HL-60/S4 treated with phorbol 12-myristate 13-acetate at 8.2 ng/mL for 4 days and 3 days (cell line): ENCODE results near the gene ZNF774.
"Not testable (repeated sequence)": the region's sequence is repeated elsewhere in the genome, so short reads cannot be mapped to it uniquely, and the experiment has no call there.

Experiments used
- in situ Hi-C: fragments of 300-500 bp; cut with MboI; formaldehyde crosslinking; loops from 2 replicates; pipeline ENCODE4 v1.15.0; 2022; ENCODE audit warnings: low sequenced_read_pairs

The ZNF774 gene

GRCh38 chr15:90344662-90345061 lies 7.4 kb upstream of the ZNF774 start:
- in situ Hi-C loops = no loop called here

DNA sequence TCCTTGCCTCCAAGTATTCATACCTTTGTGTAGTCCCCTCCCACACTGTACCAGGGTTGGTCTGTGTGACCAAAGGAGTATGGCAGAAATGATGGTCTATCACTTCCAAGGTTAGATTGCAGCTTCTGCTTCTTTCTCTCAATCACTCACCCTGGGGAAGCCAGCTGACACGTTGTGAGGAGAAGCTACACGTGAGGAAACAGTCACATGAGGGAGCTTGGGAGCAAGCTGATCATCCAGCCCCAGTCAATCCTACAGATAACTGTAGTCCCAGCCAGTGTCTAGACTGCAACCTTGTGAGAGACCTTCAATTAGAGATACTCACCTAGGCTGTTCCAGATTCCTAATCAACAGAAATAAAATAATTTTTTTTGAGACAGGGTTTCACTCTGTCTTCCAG lies 6.2 kb upstream of the ZNF774 start:
- in situ Hi-C loops = no loop called here

- in situ Hi-C loops = not testable (repeated sequence)
These were observed 4.5 kb upstream of the ZNF774 start for GRCh38 chr15:90347431-90348065.

DNA sequence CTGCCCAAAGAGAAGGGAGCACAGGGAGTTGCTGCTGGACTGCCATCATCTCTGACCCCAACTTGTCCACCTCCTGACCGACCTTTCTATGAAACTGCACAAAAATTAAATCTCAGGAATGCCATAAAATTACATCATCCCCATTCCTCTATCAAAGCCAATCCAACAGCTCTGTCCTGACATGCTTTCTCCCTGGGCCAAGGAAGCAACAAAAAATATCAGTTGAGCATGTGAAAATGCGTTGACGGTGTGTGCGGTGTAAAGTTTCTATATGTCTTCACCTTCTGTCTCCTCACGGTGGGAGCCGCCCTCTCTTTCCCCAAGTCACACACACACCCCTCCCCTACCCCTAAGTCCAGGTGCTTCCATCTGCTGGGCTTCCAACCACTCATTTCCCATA lies 3.6 kb upstream of the ZNF774 start:
- in situ Hi-C loops = no loop called here

DNA sequence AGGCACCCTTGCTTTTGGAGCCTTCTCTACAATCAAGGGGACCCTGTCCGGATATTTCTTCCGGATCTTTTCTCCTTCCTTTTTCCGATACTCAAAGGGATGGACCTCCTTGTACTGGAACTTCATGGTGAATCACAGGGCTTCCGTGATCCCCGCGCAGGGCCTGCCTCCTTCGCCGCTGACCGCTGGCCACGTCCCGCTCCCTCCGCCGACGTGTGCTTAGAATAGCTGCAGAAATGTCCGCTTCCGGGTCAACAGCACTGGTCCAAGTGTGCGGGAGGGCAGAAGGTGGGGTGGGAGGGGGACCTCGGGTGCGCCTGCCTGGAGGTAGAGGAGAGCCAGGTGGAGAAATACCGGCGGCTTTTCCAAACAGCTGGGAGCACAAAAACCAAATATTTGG lies 3.0 kb upstream of the ZNF774 start:
- in situ Hi-C loops = no loop called here

DNA sequence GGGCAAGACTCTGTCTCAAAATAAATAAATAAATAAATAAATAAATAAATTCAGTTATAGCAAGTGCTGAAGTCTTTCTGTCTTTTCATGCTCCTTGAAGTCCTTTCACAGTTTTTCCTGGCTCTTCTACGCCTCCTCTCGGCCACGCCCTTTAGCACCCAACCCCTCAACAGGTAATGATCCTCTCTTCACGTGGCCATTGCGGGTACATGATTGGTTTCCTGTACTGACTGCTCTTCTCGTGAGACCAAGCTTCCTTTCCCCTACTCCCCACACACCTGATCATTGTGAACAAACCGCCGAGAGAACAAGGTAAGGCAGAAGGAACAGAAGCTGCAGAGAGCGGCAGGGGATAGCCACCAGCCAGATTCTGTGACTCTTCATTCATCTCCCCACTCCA lies 2.3 kb upstream of the ZNF774 start:
- in situ Hi-C loops = no loop called here

DNA sequence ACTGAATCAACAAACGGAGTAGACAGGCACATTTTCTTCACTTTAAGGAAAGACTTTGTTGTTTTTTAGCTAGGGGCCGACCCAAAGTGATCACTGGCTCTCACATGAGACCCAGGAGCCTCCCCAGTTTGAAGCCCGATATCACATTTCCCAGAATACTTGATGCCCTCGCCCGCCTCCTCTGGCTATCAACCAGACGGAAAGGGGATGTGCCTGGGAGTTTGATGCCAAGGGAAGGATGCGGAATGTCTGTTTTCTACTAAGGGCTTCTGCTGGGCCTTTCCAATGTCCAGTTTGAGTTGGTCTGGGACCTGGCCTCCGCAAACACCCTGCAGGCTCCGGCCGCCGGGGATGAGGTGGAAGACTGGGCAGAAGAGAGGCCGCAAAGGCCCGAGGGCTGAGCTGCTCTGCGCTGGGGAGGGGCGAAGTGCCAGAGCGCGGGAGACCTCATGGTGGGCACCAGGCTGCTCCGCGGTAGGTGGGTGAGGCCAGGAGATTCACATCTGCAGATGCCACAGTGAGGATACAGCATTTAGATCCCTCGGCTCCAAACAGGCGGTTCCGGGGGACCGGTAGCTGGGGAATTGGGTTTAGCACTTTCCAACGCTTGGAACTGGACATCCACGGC lies 491 bp upstream of the ZNF774 start:
- in situ Hi-C loops = no loop called here

DNA sequence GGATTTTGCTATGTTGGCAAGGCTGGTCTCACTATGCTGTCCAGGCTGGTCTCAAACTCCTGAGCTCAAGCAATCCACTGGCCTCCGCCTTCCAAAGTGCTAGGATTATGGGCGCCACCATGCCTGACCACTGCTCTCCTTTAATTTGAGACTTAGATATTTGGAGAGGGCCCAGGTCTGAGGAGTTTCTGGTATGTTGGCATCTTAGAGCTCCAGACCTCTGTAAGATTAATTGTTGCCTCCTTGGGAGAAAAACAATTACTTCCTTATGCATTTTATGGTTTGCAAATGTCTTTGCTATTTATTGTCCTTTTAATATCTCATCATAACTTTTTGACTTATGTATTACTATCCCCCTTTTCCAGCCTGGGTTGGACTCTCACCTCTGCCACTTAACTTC lies 2.9 kb downstream of the ZNF774 start:
- in situ Hi-C loops = no loop called here

GRCh38 chr15:90358124-90359033 lies 6.3 kb downstream of the ZNF774 start:
- in situ Hi-C loops = no loop called here

GRCh38 chr15:90360746-90361145 lies 8.7 kb downstream of the ZNF774 start:
- in situ Hi-C loops = no loop called here

GRCh38 chr15:90362936-90363212 lies 10.8 kb downstream of the ZNF774 start:
- in situ Hi-C loops = no loop called here

DNA sequence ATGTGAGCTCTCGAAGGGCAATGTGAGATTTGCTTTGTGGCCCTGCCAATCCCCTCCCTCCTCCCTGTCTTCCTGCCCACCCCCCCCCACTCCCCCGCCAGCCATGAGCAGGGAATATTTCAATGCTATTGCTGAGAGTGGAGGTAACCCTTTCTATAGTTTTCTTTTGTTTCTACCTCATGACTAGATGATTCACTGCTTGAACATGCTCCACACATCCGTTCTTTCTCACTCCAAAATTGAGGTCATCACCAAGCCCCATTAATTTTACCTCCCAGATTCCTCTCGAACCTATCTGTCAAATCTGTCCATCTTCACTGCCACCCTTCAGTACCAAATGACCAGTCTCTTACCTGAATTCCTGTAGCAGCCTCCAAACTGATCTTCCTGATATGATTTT lies 12.2 kb downstream of the ZNF774 start:
- in situ Hi-C loops = no loop called here

- in situ Hi-C loops = no loop called here
These were observed 13.5 kb downstream of the ZNF774 start for GRCh38 chr15:90365414-90366055.

- in situ Hi-C loops = no loop called here
These were observed 15.5 kb downstream of the ZNF774 start for GRCh38 chr15:90367576-90367975.

DNA sequence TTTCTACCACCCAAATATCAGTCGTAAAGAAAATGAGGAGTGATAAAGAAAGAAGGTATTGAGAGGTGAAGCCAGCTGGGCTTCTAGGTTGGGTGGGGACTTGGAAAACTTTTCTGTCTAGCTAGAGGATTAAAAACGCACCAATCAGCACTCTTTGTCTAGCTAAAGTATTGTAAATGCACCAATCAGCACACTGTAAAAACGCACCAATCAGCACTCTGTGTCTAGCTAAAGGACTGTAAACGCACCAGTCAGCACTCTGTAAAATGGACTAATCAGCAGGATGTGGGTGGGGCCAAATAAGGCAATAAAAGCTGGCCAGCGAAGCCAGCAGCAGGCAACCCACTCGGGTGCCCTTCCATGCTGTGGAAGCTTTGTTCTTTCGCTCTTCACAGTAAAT lies 23.0 kb downstream of the ZNF774 start:
- in situ Hi-C loops = no loop called here

- in situ Hi-C loops = no loop called here
These were observed 24.7 kb downstream of the ZNF774 start for GRCh38 chr15:90376789-90377188.

- in situ Hi-C loops = no loop called here
These were observed 27.2 kb downstream of the ZNF774 start for GRCh38 chr15:90379263-90379662.

DNA sequence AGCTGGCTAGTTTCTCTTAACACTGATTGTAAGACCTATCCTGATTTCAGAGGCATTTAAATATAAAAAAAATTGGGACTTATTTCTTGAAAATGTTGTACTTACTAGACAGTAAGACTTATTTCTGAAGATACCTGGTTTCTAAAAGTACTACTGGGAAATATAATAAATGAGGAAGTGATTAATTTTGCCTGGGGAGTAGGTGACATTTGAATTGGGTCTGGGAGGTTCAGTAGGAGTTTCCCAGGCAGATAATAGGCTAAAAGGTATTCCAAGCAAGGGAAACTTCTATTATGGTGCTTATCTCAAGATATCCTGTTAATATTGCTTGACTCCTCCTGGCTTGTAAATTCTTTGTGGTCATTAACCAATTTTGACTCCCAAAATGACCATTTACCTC lies 29.4 kb downstream of the ZNF774 start:
- in situ Hi-C loops = no loop called here

DNA sequence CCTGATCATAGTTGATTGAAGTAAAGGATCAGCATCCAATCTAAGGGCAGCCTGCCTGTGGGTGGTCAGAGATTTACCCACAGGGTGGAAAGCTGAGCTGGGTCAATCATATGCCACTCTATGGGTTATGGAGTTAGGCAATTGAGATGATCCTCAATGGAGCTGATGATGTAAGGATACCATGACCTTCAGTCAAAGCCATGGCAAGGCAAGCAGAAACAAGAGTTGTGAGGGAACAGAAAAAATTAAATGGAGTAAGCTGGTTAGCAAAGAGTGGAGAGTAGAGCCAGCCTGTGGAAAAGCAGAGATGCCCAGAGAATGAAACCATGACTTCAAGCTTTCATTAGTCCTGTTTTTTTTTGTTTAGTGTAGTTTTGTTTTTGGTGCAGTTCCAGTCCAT lies 30.2 kb downstream of the ZNF774 start:
- in situ Hi-C loops = no loop called here

- in situ Hi-C loops = no loop called here
These were observed 34.1 kb downstream of the ZNF774 start for GRCh38 chr15:90386221-90386620.

- in situ Hi-C loops = no loop called here
These were observed 35.7 kb downstream of the ZNF774 start, which contains the start of gene IQGAP1 for GRCh38 chr15:90387534-90388461. IQGAP1 (plus strand) TSS chr15:90388242; CDS start chr15:90388342, 100 bp downstream.
